K562 (cell line): Measurements from ENCODE around the gene BRD3. TPM values are rescaled to one million over a fixed set of nuclear protein-coding genes. Genes with fewer than 3 reads are reported as not detected.
"Not testable (repeated sequence)": the region's sequence is repeated elsewhere in the genome, so short reads cannot be mapped to it uniquely, and the experiment has no call there.

Source experiments
- ATAC-seq: fragments of 200-7000 bp; cut with Tn5 transposase; 3 replicates; pipeline ENCODE4 v1.9.1; 2020; ENCODE audit warnings: moderate library complexity
- BruUV-seq: library from RNA; stranded (reverse); fragments of 400-500 nt; replicated peaks from 2 replicates; lab custom pipeline; 2021; lab: Mats Ljungman, UMichigan
- CTCF ChIA-PET: fragments of 300-600 bp; formaldehyde crosslinking; extraction: SDS; loops from one replicate; lab custom pipeline; 2021; ENCODE audit warnings: low intra/inter-chr PET ratio; lab: Yijun Ruan, JAX
- POLR2A ChIA-PET: fragments of 300-600, 350-650 bp; sonication (Branson Sonifier 250); formaldehyde crosslinking; extraction: SDS; loops from one replicate; lab custom pipeline; 2021; ENCODE audit warnings: antibody characterized with exemption, inconsistent platforms; lab: Yijun Ruan, JAX
- DNase-seq, 4 experiments: peaks; one replicate each; pipeline versions ENCODE4 v3.0.0 to v3.0.0-alpha.2; 2011 to 2018; ENCODE audit warnings: low spot score in 3 of 4, mixed read lengths in 3 of 4; ENCODE audit errors: extremely low read depth in 1 of 4
- FAIRE-seq: peaks from 2 replicates; lab custom pipeline; 2011; peaks lifted over from hg19 to GRCh38; lab: Jason Lieb, UNC
- H2AFZ ChIP-seq: 2 replicates; pipeline ENCODE4 v1.6.0; 2011; ENCODE audit warnings: low read depth, low read length, control low read depth, inconsistent platforms
- H3K27ac ChIP-seq: fragments of 200-600 bp; 3 replicates; pipeline ENCODE4 v1.8.0; 2011; ENCODE audit warnings: low read depth, mild to moderate bottlenecking, control low read depth, inconsistent platforms, low read length, moderate library complexity, mixed read lengths; ENCODE audit errors: extremely low read depth
- H3K27me3 ChIP-seq, 2 experiments: fragments of 300-600 bp in 1 of 2; 2 replicates in 1 of 2; 3 replicates in 1 of 2; pipeline versions ENCODE4 v1.6.0 to v1.8.0; 2011; ENCODE audit warnings: inconsistent platforms in 2 of 2, low read length in 2 of 2, mild to moderate bottlenecking in 1 of 2, mixed read lengths in 1 of 2, moderate library complexity in 1 of 2; ENCODE audit not compliant: control insufficient read depth in 2 of 2, insufficient read depth in 2 of 2
- H3K36me3 ChIP-seq: fragments of 300-600 bp; 3 replicates; pipeline ENCODE4 v1.8.0; 2011; ENCODE audit warnings: mild to moderate bottlenecking, low read length, inconsistent platforms; ENCODE audit not compliant: control insufficient read depth, insufficient read depth
- H3K4me1 ChIP-seq, 2 experiments: fragments of 200-600 bp in 1 of 2; replicated peaks in 1 of 2; 2 replicates in 1 of 2; 3 replicates in 1 of 2; pipeline versions ENCODE4 v1.5.1 to v1.8.0; 2011; ENCODE audit warnings: inconsistent platforms in 2 of 2, low read length in 2 of 2, mild to moderate bottlenecking in 1 of 2, mixed read lengths in 1 of 2, moderate library complexity in 1 of 2; ENCODE audit not compliant: control insufficient read depth in 2 of 2, insufficient read depth in 2 of 2
- H3K4me2 ChIP-seq: 2 replicates; pipeline ENCODE4 v1.6.1; 2011; ENCODE audit warnings: low read length, control low read depth, inconsistent platforms, mixed read lengths; ENCODE audit not compliant: insufficient read depth
- H3K4me3 ChIP-seq: fragments of 200-600 bp; sonication (generic), shearing (Covaris generic); 2 replicates; pipeline ENCODE4 v1.5.1; 2016; ENCODE audit warnings: control low read depth, inconsistent platforms
- H3K79me2 ChIP-seq: fragments of 200-600 bp; 3 replicates; pipeline ENCODE4 v1.8.0; 2011; ENCODE audit warnings: low read length, inconsistent platforms; ENCODE audit not compliant: control insufficient read depth, insufficient read depth
- H3K9ac ChIP-seq, 2 experiments: 2 replicates each; pipeline versions ENCODE4 v1.6.0 to v1.6.1; 2011; ENCODE audit warnings: low read depth in 2 of 2, low read length in 2 of 2, control low read depth in 1 of 2, inconsistent platforms in 1 of 2, mild to moderate bottlenecking in 1 of 2, mixed read lengths in 1 of 2; ENCODE audit not compliant: insufficient read depth in 1 of 2
- H3K9me1 ChIP-seq: one replicate; pipeline ENCODE4 v1.6.0; 2011; ENCODE audit warnings: inconsistent platforms, mild to moderate bottlenecking, low read length, moderate library complexity; ENCODE audit not compliant: control insufficient read depth, insufficient read depth
- H3K9me3 ChIP-seq: replicated peaks from 2 replicates; pipeline ENCODE4 v1.5.1; 2011; ENCODE audit warnings: low read depth, low read length, inconsistent platforms; ENCODE audit not compliant: control insufficient read depth, insufficient read depth
- H4K20me1 ChIP-seq: replicated peaks from 2 replicates; pipeline ENCODE4 v1.6.1; 2011; ENCODE audit warnings: low read length, inconsistent platforms, mixed read lengths; ENCODE audit not compliant: control insufficient read depth, insufficient read depth
- HNRNPLL ChIP-seq: fragments of 200-400 bp; formaldehyde crosslinking; IDR thresholded peaks from 2 replicates; pipeline ENCODE4 v1.6.1; 2017; ENCODE audit warnings: low read length, low read depth, mild to moderate bottlenecking; ENCODE audit not compliant: poor library complexity, severe bottlenecking
- MAFF ChIP-seq: IDR thresholded peaks from 2 replicates; pipeline ENCODE4 v1.6.1; 2012; ENCODE audit warnings: low read length, improper control_type of control experiment
- MCM5 ChIP-seq: fragments of 450-650 bp; IDR thresholded peaks from 2 replicates; pipeline ENCODE4 v1.6.1; 2016; ENCODE audit warnings: low read depth
- MECOM ChIP-seq: fragments of 250-450 bp; sonication (Bioruptor Pico); IDR thresholded peaks from 2 replicates; pipeline ENCODE4 v1.8.0; 2022; ENCODE audit warnings: inconsistent platforms
- MTA3 ChIP-seq: fragments of 450-650 bp; formaldehyde crosslinking; IDR thresholded peaks from 2 replicates; pipeline ENCODE4 v1.6.1; 2017; ENCODE audit warnings: mild to moderate bottlenecking, borderline replicate concordance
- SIRT6 ChIP-seq: IDR thresholded peaks from one replicate; pipeline ENCODE4 v1.6.1; 2012; ENCODE audit warnings: low read depth, mild to moderate bottlenecking, control low read depth, inconsistent platforms, low read length, moderate library complexity
- SRF ChIP-seq, 2 experiments: fragments of 250-450, 450-650 bp in 1 of 2; sonication (Bioruptor Pico) in 1 of 2; sonication (generic) in 1 of 2; formaldehyde crosslinking; IDR thresholded peaks; 2 replicates each; pipeline versions ENCODE4 v1.5.0 to v1.5.1; 2020 to 2022; ENCODE audit warnings: mild to moderate bottlenecking in 1 of 2, missing genetic modification reagents in 1 of 2
- U2AF1 ChIP-seq: fragments of 200-400 bp; formaldehyde crosslinking; optimal IDR thresholded peaks from 2 replicates; pipeline ENCODE3; 2017; ENCODE audit warnings: mild to moderate bottlenecking, low read depth, low read length, moderate library complexity
- ZBTB5 ChIP-seq: fragments of 450-650 bp; IDR thresholded peaks from 2 replicates; pipeline ENCODE4 v1.6.1; 2017; ENCODE audit warnings: antibody characterized with exemption
- ZNF165 ChIP-seq: fragments of 250-450 bp; sonication (Bioruptor Pico); IDR thresholded peaks from 2 replicates; pipeline ENCODE4 v1.4.0; 2020; ENCODE audit warnings: borderline replicate concordance
- WGBS: fragments of 100-300 bp; shearing (Covaris generic); methylation state at CpG from one replicate; pipeline ENCODE4 v1.1.6; 2016; ENCODE audit warnings: low coverage, mixed read lengths; ENCODE audit not compliant: insufficient coverage; ENCODE audit errors: missing lambda C conversion rate; 5-methylcytosine and 5-hydroxymethylcytosine counted together
- in situ Hi-C: fragments of 300-500 bp; cut with MboI; formaldehyde crosslinking; loops from 4 replicates; pipeline ENCODE4 v1.15.0; 2018; ENCODE audit warnings: inconsistent platforms, mixed read lengths
- intact Hi-C: fragments of 100-400 bp; cut with micrococcal nuclease; formaldehyde crosslinking; loops from 2 replicates; pipeline ENCODE4 v1.14.2; 2022
- polyA plus RNA-seq, 8 experiments: library from polyadenylated mRNA; depleted of rRNA in 4 of 8; stranded (reverse) in 5 of 8; unstranded in 3 of 8; fragments of >200 nt; fragmentation: Nextera tagmentation in 2 of 8; fragmentation: Illumina TruSeq in 1 of 8; extraction: Ambion mirVana in 2 of 8; extraction: Trizol in 1 of 8; gene quantifications; 2 replicates each; pipeline versions ENCODE4 v1.2.1 to v1.2.3, GENCODE V29; 2011 to 2014; ENCODE audit warnings: inconsistent platforms in 1 of 8, missing spikeins in 1 of 8
- total RNA-seq, 7 experiments: library from RNA; depleted of rRNA in 6 of 7; stranded (reverse); fragments of >200 nt in 6 of 7; fragmentation: Illumina TruSeq in 2 of 7; extraction: Trizol in 2 of 7; gene quantifications; 2 replicates each; pipeline versions ENCODE4 v1.2.1 to v1.2.3, GENCODE V29; 2011 to 2021; ENCODE audit warnings: low replicate concordance in 1 of 7

Gene BRD3
- total and polyA plus RNA-seq, 9 of the 15 experiments (the other 6 are each of a cell fraction or from before 2014, with no cell fraction given), result 0.82 to 37.1 (median 4.2) TPM

- H3K9me3 ChIP-seq, H3K4me2 ChIP-seq, H2AFZ ChIP-seq, DNase-seq, H4K20me1 ChIP-seq, H3K4me1 ChIP-seq, H3K79me2 ChIP-seq, ATAC-seq, intact Hi-C loops, H3K9ac ChIP-seq, H3K27ac ChIP-seq, FAIRE-seq, in situ Hi-C loops, BruUV-seq, H3K4me3 ChIP-seq, H3K9me1 ChIP-seq, H3K36me3 ChIP-seq: not testable (repeated sequence)
- 5% methylated on average over 6 of the region's 6 CpGs for WGBS
- CTCF ChIA-PET, result interaction anchor here (0.7 kb wide), 1 partner anchor 1842 kb away, joined by 3 read pairs; no protein-coding TSS in a partner anchor
- peak in 1 of 2 experiments; percentile 74; a peak in 2 of 4 replicates for TF ChIP-seq SRF (CRISPR knock-in tag; IDR thresholded peaks at IDR 0.05)
- POLR2A ChIA-PET, result interaction anchor here (0.6 kb wide), 1 partner anchor 254 kb away, joined by 3 read pairs; no protein-coding TSS in a partner anchor
- peaks cover 18 to 32% of the 10 kb centered on the region in 2 experiments; a peak in 3 of 5 replicates for H3K27me3 ChIP-seq
Observed at GRCh38 chr9:134101133-134101532, 33.3 kb upstream of the BRD3 start.

GRCh38 chr9:134100040-134100439 is 32.2 kb upstream of the BRD3 start:
- Histone ChIP-seq H3K27ac (no peak overlapping the region), H3K4me2 (no peak overlapping the region), H3K9me3 (no peaks in the 10 kb centered on the region), H3K79me2 (no peaks in the 10 kb centered on the region), H2AFZ (no peak overlapping the region), H3K27me3 (peaks cover 20 to 37% of the 10 kb centered on the region in 2 experiments; a peak in 4 of 5 replicates), H3K36me3 (no peaks in the 10 kb centered on the region), H3K9ac (no peak overlapping the region), H4K20me1 (peaks cover 4% of the 10 kb centered on the region; the same call in 1 of the 2 replicates), H3K9me1 (no peaks in the 10 kb centered on the region), H3K4me1 (no peaks in the 10 kb centered on the region), H3K4me3 (no peak overlapping the region)
- POLR2A ChIA-PET, result no interaction called here
- in situ Hi-C loops, result no loop called here
- FAIRE-seq (no peak), ATAC-seq (no peak), DNase-seq (no peak)
- CTCF ChIA-PET, result interaction anchor here (0.6 to 1.3 kb wide), 2 partner anchors 24 to 318 kb away, joined by 3 to 10 read pairs; no protein-coding TSS in a partner anchor
- no TSS peak for BruUV-seq
- WGBS, result 2% methylated on average over 5 of the region's 5 CpGs
- TF ChIP-seq MAFF (no peak), HNRNPLL (no peak), MTA3 (no peak), SIRT6 (no peak), U2AF1 (no peak), ZBTB5 (no peak), ZNF165 (CRISPR knock-in tag) (no peak), MECOM (CRISPR knock-in tag) (no peak), MCM5 (no peak)
- intact Hi-C loops, result no loop called here
